Astrocyte of the spinal cord (primary cell): Measurements from ENCODE around the gene TMED5.
"Not testable (repeated sequence)": the region's sequence is repeated elsewhere in the genome, so short reads cannot be mapped to it uniquely, and the experiment has no call there.

Experiments
- DNase-seq: peaks from one replicate; pipeline ENCODE4 v3.0.0; 2011; ENCODE audit warnings: low read depth, low spot score
- H3K4me3 ChIP-seq: 2 replicates; pipeline ENCODE4 v1.5.1; 2011; ENCODE audit warnings: low read depth, mild to moderate bottlenecking, low read length, moderate library complexity
- in situ Hi-C: cut with HindIII; loops from 2 replicates; pipeline ENCODE4 v1.10.0; 2017; ENCODE audit warnings: low sequenced_read_pairs
- TF ChIP-seq, protein P1 (sequence below): IDR thresholded peaks from 2 replicates; pipeline ENCODE4 v1.5.1; 2012; ENCODE audit warnings: low read depth, mild to moderate bottlenecking, low read length, inconsistent platforms

TMED5 gene

DNA sequence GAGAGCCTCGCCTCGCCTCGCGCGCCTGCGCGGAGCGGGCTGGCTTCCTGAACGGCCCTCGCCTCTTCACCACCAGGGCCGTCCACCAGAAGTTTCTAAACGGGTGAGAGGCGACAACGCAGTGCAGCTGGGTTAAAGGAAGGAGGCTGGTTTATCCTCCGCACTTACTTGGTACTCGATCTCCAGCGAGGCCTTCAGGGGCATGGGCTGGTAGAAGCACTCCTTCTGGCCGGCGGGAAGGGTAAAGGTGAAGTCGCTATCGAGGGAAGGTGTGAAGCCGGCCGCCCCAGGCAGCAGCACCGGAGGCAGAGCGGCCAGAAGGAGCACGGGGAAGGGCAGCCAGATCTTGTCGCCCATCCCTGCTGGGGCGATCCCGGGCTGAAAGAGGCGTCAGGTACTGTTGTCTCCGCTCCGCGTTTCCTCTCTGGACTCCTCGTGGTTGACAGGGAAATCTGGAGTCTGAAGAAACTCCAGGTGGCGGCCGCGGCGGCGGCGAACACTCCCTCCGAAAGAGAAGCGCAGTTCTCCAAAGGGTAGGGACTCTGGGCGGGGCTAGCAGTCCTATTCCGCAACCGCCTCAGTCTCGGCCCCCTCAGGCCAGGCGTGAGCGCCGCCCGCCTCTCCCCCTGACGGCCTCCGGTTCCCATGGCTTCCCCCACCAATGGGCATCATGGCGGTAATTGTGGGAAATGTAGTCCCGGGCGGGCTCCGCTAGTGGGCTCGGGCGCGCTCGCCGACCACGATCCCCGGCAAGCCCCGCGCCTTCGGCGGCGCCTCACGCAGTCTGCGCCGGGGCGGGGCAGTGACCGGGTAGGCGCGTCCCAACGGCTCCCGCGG lies at the start of gene TMED5:
TMED5 (minus strand) TSS at position 528 of the 837 bp plus-strand sequence; CDS start at position 357, 171 bp downstream.
- in situ Hi-C loops, result no loop called here
- TF ChIP-seq, protein P1, sequence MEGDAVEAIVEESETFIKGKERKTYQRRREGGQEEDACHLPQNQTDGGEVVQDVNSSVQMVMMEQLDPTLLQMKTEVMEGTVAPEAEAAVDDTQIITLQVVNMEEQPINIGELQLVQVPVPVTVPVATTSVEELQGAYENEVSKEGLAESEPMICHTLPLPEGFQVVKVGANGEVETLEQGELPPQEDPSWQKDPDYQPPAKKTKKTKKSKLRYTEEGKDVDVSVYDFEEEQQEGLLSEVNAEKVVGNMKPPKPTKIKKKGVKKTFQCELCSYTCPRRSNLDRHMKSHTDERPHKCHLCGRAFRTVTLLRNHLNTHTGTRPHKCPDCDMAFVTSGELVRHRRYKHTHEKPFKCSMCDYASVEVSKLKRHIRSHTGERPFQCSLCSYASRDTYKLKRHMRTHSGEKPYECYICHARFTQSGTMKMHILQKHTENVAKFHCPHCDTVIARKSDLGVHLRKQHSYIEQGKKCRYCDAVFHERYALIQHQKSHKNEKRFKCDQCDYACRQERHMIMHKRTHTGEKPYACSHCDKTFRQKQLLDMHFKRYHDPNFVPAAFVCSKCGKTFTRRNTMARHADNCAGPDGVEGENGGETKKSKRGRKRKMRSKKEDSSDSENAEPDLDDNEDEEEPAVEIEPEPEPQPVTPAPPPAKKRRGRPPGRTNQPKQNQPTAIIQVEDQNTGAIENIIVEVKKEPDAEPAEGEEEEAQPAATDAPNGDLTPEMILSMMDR, result peak; percentile 12

GRCh38 chr1:93223023-93223675 lies 42.9 kb upstream of the TMED5 start:
- no peak overlapping the region for H3K4me3 ChIP-seq
- DNase-seq, result no peak
- TF ChIP-seq, protein P1, result no peak
- in situ Hi-C loops, result no loop called here

More for the DNA sequence above, at the start of gene TMED5:
- peak; percentile 99 for DNase-seq
- H3K4me3 ChIP-seq, result peak within 1 kb of the TSS; percentile 100

DNA sequence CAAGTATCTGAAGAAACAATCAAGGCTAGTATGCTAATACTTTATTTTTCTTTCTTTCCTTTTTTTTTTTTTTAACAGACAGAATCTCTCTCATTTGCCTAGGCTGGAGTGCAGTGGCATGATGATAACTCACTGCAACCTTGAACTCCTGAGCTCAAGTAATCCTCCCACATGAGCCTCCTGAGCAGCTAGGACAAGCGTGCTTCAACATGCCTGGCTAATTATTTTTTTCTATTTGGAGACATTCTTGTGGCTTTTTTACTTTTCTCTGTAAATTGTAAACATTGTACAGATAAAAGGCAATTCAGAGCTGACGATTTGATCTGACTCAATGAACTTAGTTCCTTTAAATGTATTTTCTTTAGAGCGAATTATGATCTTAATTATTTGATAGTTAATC lies 41.7 kb upstream of the TMED5 start:
- no peak overlapping the region for H3K4me3 ChIP-seq
- TF ChIP-seq, protein P1, result no peak
- in situ Hi-C loops, result no loop called here
- no peak for DNase-seq

DNA sequence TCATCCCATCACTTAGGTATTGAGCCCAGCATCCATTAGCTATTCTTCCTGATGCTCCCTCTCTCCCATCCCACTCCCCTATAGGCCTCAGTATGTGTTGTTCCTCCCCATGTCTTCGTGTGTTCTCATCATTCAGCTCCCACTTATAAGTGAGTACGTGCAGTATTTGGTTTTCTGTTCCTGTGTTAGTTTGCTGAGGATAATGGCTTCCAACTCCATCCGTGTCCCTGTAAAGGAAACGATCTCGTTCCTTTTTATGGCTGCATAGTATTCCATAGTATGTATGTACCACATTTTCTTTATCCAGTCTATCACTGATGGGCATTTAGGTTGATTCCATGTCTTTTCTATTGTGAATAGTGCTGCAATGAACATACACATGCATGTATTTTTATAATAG lies 40.5 kb upstream of the TMED5 start:
- in situ Hi-C loops, result not testable (repeated sequence)

GRCh38 chr1:93219443-93219842 lies 39.2 kb upstream of the TMED5 start:
- in situ Hi-C loops, result no loop called here
- TF ChIP-seq, protein P1, result no peak
- peak; percentile 14 for DNase-seq
- H3K4me3 ChIP-seq, result no peak overlapping the region

More for the DNA sequence above, 40.5 kb upstream of the TMED5 start:
- not testable (repeated sequence) for DNase-seq, H3K4me3 ChIP-seq

DNA sequence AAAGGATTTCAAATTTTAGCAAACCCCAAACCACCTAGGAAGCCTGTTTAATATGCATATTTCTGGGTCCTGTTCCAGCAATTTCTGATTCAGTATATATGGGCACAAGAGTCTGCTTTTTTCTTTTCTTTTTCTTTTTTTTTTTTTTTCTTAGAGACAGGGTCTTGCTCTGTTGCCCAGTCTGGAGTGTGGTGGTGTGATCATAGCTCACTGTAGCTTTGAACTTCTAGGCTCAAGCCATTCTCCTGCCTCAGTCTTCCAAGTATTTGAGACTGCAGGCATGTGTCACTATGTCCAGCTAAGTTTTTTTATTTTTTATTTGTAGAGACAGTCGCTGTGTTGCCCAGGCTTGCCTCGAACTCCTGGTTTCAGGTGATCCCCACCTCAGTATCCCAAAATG lies 35.1 kb upstream of the TMED5 start:
- no peak overlapping the region for H3K4me3 ChIP-seq
- TF ChIP-seq, protein P1, result no peak
- in situ Hi-C loops, result no loop called here
- DNase-seq, result no peak

DNA sequence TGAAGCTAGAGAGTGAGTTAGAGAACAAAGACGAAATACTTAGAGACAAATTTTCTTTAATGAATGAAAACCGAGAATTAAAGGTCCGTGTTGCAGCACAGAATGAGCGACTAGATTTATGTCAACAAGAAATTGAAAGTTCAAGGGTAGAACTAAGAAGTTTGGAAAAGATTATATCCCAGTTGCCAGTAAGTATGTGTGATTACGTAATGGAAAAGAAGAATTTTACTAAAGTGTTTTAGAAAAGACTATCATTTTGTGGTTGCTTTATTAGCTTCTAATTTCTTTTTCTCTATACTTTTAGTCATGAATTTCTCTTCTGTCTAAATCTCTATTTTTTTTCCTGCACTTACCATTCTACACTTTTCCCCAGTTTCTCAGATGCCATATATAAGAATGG lies 27.0 kb upstream of the TMED5 start:
- TF ChIP-seq, protein P1, result no peak
- no peak for DNase-seq
- H3K4me3 ChIP-seq, result no peak overlapping the region
- in situ Hi-C loops, result no loop called here
